Measurements from ENCODE around the gene TMEM63C. TPM values are rescaled to one million over a fixed set of nuclear protein-coding genes. Genes with fewer than 3 reads are reported as not detected.
A peak's percentile ranks its signal among the peaks of the same experiment; 100 is the strongest.

Gene TMEM63C
- polyA plus RNA-seq, 1 donor from 2014 or later: 11.1 TPM

GRCh38 chr14:77221241-77221871 lies 39.8 kb downstream of the TMEM63C start:
- Histone ChIP-seq H3K36me3 (ENCODE audit: insufficient read depth, low read length) (no peaks in the 10 kb centered on the region), H3K27ac (ENCODE audit: low read length) (no peak overlapping the region), H3K27me3 (ENCODE audit: insufficient read depth, low read depth, low read length) (no peaks in the 10 kb centered on the region), H3K9ac (ENCODE audit: low read length) (no peak overlapping the region), H4K20me1 (ENCODE audit: insufficient read depth) (no peaks in the 10 kb centered on the region), H3K4me2 (ENCODE audit: low read length) (no peak overlapping the region), H3K9me2 (ENCODE audit: insufficient read depth, low read length) (no peaks in the 10 kb centered on the region), H3F3A (ENCODE audit: insufficient read depth, low read length, poor library complexity, severe bottlenecking) (no peaks in the 10 kb centered on the region), H3K79me2 (replicated peaks; ENCODE audit: insufficient read depth, low read length) (no peaks in the 10 kb centered on the region), H3K9me3 (ENCODE audit: low read length) (no peaks in the 10 kb centered on the region), H2AFZ (ENCODE audit: low read depth, low read length) (no peak overlapping the region), H3K4me3 (ENCODE audit: low read length) (no peak overlapping the region)
- TF ChIP-seq EP300 (conservative IDR thresholded peaks at IDR 0.05; ENCODE audit: poor library complexity, severe bottlenecking) (no peak), POLR2AphosphoS5 (IDR thresholded peaks at IDR 0.05) (no peak), TAF1 (IDR thresholded peaks at IDR 0.05; ENCODE audit: low read depth) (no peak), RAD21 (conservative IDR thresholded peaks at IDR 0.05) (no peak), EZH2 (IDR thresholded peaks at IDR 0.05; ENCODE audit: borderline replicate concordance, insufficient read depth, low read length, poor library complexity, severe bottlenecking) (no peak), REST (IDR thresholded peaks at IDR 0.05; ENCODE audit: borderline replicate concordance) (no peak), CTCF (IDR thresholded peaks at IDR 0.05; ENCODE audit: poor library complexity, severe bottlenecking) (no peak), MXI1 (conservative IDR thresholded peaks at IDR 0.05; ENCODE audit: poor library complexity, severe bottlenecking) (no peak), SMC3 (conservative IDR thresholded peaks at IDR 0.05; ENCODE audit: poor library complexity) (no peak)

- H3K4me2 ChIP-seq (ENCODE audit: low read length): peak overlapping the region; percentile 39
- H4K20me1 ChIP-seq (ENCODE audit: insufficient read depth): no peaks in the 10 kb centered on the region
- TF ChIP-seq POLR2AphosphoS5 (IDR thresholded peaks at IDR 0.05) (no peak), TAF1 (IDR thresholded peaks at IDR 0.05; ENCODE audit: low read depth) (no peak)
- H3K9me3 ChIP-seq (ENCODE audit: low read length): no peaks in the 10 kb centered on the region
- no peaks in the 10 kb centered on the region for H3K36me3 ChIP-seq (ENCODE audit: insufficient read depth, low read length)
- H3K9ac ChIP-seq (ENCODE audit: low read length): peak overlapping the region; percentile 30
- peak overlapping the region; percentile 51 for H3K4me3 ChIP-seq (ENCODE audit: low read length)
- peak overlapping the region; percentile 85 for H3K27ac ChIP-seq (ENCODE audit: low read length)
- no peaks in the 10 kb centered on the region for H3F3A ChIP-seq (ENCODE audit: insufficient read depth, low read length, poor library complexity, severe bottlenecking)
- no peaks in the 10 kb centered on the region for H3K27me3 ChIP-seq (ENCODE audit: insufficient read depth, low read depth, low read length)
- no peaks in the 10 kb centered on the region for H3K9me2 ChIP-seq (ENCODE audit: insufficient read depth, low read length)
- H2AFZ ChIP-seq (ENCODE audit: low read depth, low read length): no peak overlapping the region
- no peaks in the 10 kb centered on the region for H3K79me2 ChIP-seq (replicated peaks; ENCODE audit: insufficient read depth, low read length)
Measured at GRCh38 chr14:77222546-77223225, 41.1 kb downstream of the TMEM63C start.

Measured in neural cell (in vitro differentiated cells).